Body of pancreas (tissue), 4 donors: Measurements from ENCODE around the gene TGFBRAP1. TPM values are rescaled to one million over a fixed set of nuclear protein-coding genes. Genes with fewer than 3 reads are reported as not detected.

ENCODE experiments used
- ATAC-seq: fragments of 150-250 bp; one replicate; pipeline ENCODE4 v1.9.1; 2016
- DNase-seq, 4 donors: peaks; one replicate each; pipeline ENCODE4 v3.0.0-alpha.2; 2019
- H3K27ac ChIP-seq, 4 donors: fragments of 200-600 bp; sonication (generic); 1 replicate in 3 of 4; 2 replicates in 1 of 4; pipeline versions ENCODE4 v1.5.1 to v1.6.1; 2016 to 2019; ENCODE audit warnings: mild to moderate bottlenecking in 1 of 4, mixed read lengths in 1 of 4, moderate library complexity in 1 of 4
- H3K27me3 ChIP-seq, 2 donors: fragments of 200-600 bp; sonication (generic); one replicate each; pipeline ENCODE4 v1.6.0; 2016; ENCODE audit warnings: mild to moderate bottlenecking in 1 of 2
- H3K36me3 ChIP-seq, 2 donors: fragments of 200-600 bp; sonication (generic); replicated peaks in 1 of 2; 2 replicates each; pipeline ENCODE4 v1.5.1; 2016; ENCODE audit warnings: low read depth in 2 of 2; ENCODE audit not compliant: insufficient read depth in 1 of 2
- H3K4me1 ChIP-seq: fragments of 200-600 bp; sonication (generic); one replicate; pipeline ENCODE4 v1.6.0; 2016
- H3K4me3 ChIP-seq, 2 donors: fragments of 200-600 bp; sonication (generic); 1 replicate in 1 of 2; 2 replicates in 1 of 2; pipeline ENCODE4 v1.5.1; 2016 to 2019
- H3K9me3 ChIP-seq, 3 donors: fragments of 200-600 bp; sonication (generic); 1 replicate in 2 of 3; 2 replicates in 1 of 3; pipeline ENCODE4 v1.5.1; 2016
- CTCF ChIP-seq, 7 experiments: fragments of 450-650 bp in 4 of 7; fragments of 200-600 bp in 3 of 7; sonication (generic) in 3 of 7; IDR thresholded peaks; one replicate each; pipeline ENCODE4 v1.5.1; 2016 to 2019; ENCODE audit warnings: antibody characterized with exemption in 7 of 7
- POLR2A ChIP-seq, 3 donors: fragments of 450-650 bp; IDR thresholded peaks; one replicate each; pipeline ENCODE4 v1.6.1; 2016; ENCODE audit warnings: antibody characterized with exemption in 3 of 3, mild to moderate bottlenecking in 2 of 3
- WGBS, 2 donors: methylation state at CpG; one replicate each; pipeline ENCODE4 v1.1.5; 2017; 5-methylcytosine and 5-hydroxymethylcytosine counted together
- intact Hi-C: fragments of 100-400 bp; cut with DNase I; formaldehyde crosslinking; loops from one replicate; pipeline ENCODE4 v1.15.1; 2023
- total RNA-seq, 2 donors: library from RNA; depleted of rRNA; stranded (reverse); fragments of >200 nt; gene quantifications; one replicate each; pipeline ENCODE4 v1.1.0, GENCODE V29; 2016

The TGFBRAP1 gene
- total RNA-seq, 2 donors from 2014 or later = 11.2 to 12.9 TPM

GRCh38 chr2:105296017-105296611 is 33.4 kb downstream of the TGFBRAP1 start:
- TF ChIP-seq POLR2A (IDR thresholded peaks at IDR 0.05) (no peak), CTCF (IDR thresholded peaks at IDR 0.05) (no peak)
- Histone ChIP-seq H3K27me3 (no peaks in the 10 kb centered on the region), H3K4me1 (peaks cover 18% of the 10 kb centered on the region), H3K9me3 (no peaks in the 10 kb centered on the region), H3K36me3 (peaks cover 0 to 15% of the 10 kb centered on the region in 2 donors), H3K27ac (peak overlapping the region in 2 of 4 donors; percentile 14 to 24), H3K4me3 (no peak overlapping the region)
- 25 to 37% methylated on average over 7 of the region's 7 CpGs for WGBS, 2 donors
- ATAC-seq (peak; percentile 55), DNase-seq (peak in 2 of 4 donors; percentile 8 to 39)
- intact Hi-C loops = no loop called here

GRCh38 chr2:105294844-105295481 is 34.6 kb downstream of the TGFBRAP1 start:
- intact Hi-C loops = no loop called here
- H3K9me3 ChIP-seq = no peaks in the 10 kb centered on the region
- ATAC-seq (no peak), DNase-seq (peak; percentile 45 to 60 (median 56))
- peaks cover 18% of the 10 kb centered on the region for H3K4me1 ChIP-seq
- H3K4me3 ChIP-seq = no peak overlapping the region
- peaks cover 0 to 17% of the 10 kb centered on the region in 2 donors for H3K36me3 ChIP-seq
- no peaks in the 10 kb centered on the region for H3K27me3 ChIP-seq
- no peak overlapping the region for H3K27ac ChIP-seq
- WGBS, 2 donors = 25 to 33% methylated on average over 5 of the region's 5 CpGs
- no peak for TF ChIP-seq POLR2A (IDR thresholded peaks at IDR 0.05)
- peak in 6 of 7 experiments; percentile 22 to 57 (median 44) for TF ChIP-seq CTCF (IDR thresholded peaks at IDR 0.05)

- Histone ChIP-seq H3K27ac (no peak overlapping the region), H3K27me3 (no peaks in the 10 kb centered on the region), H3K36me3 (peaks cover 0 to 17% of the 10 kb centered on the region in 2 donors), H3K4me3 (no peak overlapping the region), H3K9me3 (no peaks in the 10 kb centered on the region), H3K4me1 (peaks cover 18% of the 10 kb centered on the region)
- WGBS, 2 donors = 79 to 82% methylated on average over 6 of the region's 6 CpGs
- no peak for ATAC-seq
- intact Hi-C loops = no loop called here
- TF ChIP-seq CTCF (IDR thresholded peaks at IDR 0.05) (no peak), POLR2A (IDR thresholded peaks at IDR 0.05) (no peak)
- DNase-seq = no peak
Observed at GRCh38 chr2:105294046-105294445, 35.5 kb downstream of the TGFBRAP1 start.

GRCh38 chr2:105291981-105292380 is 37.6 kb downstream of the TGFBRAP1 start:
- Histone ChIP-seq H3K27me3 (no peaks in the 10 kb centered on the region), H3K27ac (no peak overlapping the region), H3K36me3 (peaks cover 0 to 6% of the 10 kb centered on the region in 2 donors), H3K4me3 (no peak overlapping the region), H3K4me1 (peaks cover 18% of the 10 kb centered on the region), H3K9me3 (no peaks in the 10 kb centered on the region)
- no peak for ATAC-seq
- no peak for DNase-seq
- no peak for TF ChIP-seq POLR2A (IDR thresholded peaks at IDR 0.05)
- TF ChIP-seq CTCF (IDR thresholded peaks at IDR 0.05) = no peak
- intact Hi-C loops = no loop called here
- 82 to 85% methylated on average over 2 of the region's 2 CpGs for WGBS, 2 donors
